ENCODE results near the gene GPSM1.

The GPSM1 gene

DNA sequence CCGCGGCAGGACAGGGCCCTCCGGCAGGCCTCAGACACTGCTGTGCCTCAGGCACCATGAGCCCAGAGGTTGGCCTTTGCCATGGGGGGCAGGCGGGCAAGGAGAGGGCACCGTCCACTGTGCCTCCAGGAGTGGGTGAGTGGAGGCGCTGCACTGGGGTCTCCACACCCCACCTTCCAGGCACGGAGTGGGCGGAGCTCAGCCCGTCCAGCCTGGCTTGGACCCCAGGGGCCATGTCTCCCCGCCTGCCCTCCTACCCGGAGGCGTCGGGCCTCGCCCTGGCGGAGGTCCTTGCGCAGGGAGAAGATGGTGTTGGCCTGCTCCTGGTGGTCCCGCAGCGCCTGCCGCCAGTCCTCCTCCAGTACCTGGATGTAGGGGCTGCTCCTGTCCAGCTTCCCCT lies 42.7 kb downstream of the GPSM1 start:
- no peak for DNase-seq (ENCODE audit: low read depth in 1 of 2, low spot score in 1 of 2)
- no peaks in the 10 kb centered on the region for H3K27me3 ChIP-seq (ENCODE audit: insufficient read depth, poor library complexity, severe bottlenecking)
- no peak overlapping the region for H3K4me3 ChIP-seq (replicated peaks; ENCODE audit: insufficient read depth, low read length)
- H3K27ac ChIP-seq (replicated peaks), result no peak overlapping the region
- TF ChIP-seq GABPA (IDR thresholded peaks at IDR 0.05; ENCODE audit: low read depth), result no peak
- TF ChIP-seq SPI1 (IDR thresholded peaks at IDR 0.05; ENCODE audit: borderline replicate concordance, low read depth), result no peak
- TF ChIP-seq POLR2AphosphoS5 (IDR thresholded peaks at IDR 0.05; ENCODE audit: low read depth), result no peak

DNA sequence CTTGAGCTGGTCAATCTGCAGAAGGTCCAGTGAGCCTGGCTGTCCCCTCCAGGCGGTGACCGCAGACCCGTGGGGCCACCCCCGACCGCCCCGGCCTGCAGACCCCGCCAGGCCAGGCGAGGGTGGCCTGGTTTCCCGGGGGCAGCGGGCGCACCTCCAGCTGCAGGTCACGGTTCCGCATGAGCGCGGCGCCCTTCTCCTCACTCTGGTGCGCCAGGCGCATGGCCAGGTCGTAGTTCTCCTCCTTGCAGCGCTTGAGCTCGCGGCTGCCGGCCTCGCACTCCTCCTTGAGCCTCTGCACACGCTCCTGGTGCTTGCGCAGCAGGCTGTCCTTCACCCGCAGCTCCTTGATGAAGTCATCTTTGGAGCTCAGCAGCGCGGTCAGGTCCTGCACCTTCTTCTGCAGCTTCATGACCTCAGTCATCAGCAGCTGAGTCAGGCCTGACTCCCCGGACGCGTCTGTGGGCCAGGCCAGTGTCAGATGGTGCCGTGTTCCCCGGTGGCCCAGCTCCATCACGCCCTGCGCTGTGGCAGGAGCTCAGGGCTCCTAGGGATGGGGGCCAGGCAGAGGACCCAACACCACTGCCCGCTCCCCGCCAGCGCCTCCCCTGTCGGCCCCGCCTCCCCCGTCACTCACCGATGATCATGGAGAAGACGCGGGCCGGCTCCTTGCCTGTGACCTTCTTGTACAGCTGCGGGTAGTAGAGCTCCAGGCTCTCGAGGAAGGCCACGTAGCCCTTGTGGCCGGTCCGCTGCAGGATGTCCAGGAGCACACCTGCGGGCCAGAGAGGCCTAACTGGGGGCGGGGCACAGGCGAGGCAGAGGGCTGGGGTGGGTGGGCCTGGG lies 43.6 kb downstream of the GPSM1 start:
- TF ChIP-seq, protein P1, sequence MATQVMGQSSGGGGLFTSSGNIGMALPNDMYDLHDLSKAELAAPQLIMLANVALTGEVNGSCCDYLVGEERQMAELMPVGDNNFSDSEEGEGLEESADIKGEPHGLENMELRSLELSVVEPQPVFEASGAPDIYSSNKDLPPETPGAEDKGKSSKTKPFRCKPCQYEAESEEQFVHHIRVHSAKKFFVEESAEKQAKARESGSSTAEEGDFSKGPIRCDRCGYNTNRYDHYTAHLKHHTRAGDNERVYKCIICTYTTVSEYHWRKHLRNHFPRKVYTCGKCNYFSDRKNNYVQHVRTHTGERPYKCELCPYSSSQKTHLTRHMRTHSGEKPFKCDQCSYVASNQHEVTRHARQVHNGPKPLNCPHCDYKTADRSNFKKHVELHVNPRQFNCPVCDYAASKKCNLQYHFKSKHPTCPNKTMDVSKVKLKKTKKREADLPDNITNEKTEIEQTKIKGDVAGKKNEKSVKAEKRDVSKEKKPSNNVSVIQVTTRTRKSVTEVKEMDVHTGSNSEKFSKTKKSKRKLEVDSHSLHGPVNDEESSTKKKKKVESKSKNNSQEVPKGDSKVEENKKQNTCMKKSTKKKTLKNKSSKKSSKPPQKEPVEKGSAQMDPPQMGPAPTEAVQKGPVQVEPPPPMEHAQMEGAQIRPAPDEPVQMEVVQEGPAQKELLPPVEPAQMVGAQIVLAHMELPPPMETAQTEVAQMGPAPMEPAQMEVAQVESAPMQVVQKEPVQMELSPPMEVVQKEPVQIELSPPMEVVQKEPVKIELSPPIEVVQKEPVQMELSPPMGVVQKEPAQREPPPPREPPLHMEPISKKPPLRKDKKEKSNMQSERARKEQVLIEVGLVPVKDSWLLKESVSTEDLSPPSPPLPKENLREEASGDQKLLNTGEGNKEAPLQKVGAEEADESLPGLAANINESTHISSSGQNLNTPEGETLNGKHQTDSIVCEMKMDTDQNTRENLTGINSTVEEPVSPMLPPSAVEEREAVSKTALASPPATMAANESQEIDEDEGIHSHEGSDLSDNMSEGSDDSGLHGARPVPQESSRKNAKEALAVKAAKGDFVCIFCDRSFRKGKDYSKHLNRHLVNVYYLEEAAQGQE (IDR thresholded peaks at IDR 0.05; ENCODE audit: insufficient replicate concordance, low read depth), result no peak
- TF ChIP-seq, protein P2, sequence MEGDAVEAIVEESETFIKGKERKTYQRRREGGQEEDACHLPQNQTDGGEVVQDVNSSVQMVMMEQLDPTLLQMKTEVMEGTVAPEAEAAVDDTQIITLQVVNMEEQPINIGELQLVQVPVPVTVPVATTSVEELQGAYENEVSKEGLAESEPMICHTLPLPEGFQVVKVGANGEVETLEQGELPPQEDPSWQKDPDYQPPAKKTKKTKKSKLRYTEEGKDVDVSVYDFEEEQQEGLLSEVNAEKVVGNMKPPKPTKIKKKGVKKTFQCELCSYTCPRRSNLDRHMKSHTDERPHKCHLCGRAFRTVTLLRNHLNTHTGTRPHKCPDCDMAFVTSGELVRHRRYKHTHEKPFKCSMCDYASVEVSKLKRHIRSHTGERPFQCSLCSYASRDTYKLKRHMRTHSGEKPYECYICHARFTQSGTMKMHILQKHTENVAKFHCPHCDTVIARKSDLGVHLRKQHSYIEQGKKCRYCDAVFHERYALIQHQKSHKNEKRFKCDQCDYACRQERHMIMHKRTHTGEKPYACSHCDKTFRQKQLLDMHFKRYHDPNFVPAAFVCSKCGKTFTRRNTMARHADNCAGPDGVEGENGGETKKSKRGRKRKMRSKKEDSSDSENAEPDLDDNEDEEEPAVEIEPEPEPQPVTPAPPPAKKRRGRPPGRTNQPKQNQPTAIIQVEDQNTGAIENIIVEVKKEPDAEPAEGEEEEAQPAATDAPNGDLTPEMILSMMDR (IDR thresholded peaks at IDR 0.05; ENCODE audit: insufficient read depth, low read length), result no peak
- TF ChIP-seq POLR2AphosphoS5 (IDR thresholded peaks at IDR 0.05; ENCODE audit: low read depth), result no peak
- no peak for TF ChIP-seq GABPA (IDR thresholded peaks at IDR 0.05; ENCODE audit: low read depth)
- no peak for TF ChIP-seq SPI1 (IDR thresholded peaks at IDR 0.05; ENCODE audit: borderline replicate concordance, low read depth)
- Histone ChIP-seq H3K27me3 (ENCODE audit: insufficient read depth, poor library complexity, severe bottlenecking) (no peaks in the 10 kb centered on the region), H3K27ac (replicated peaks) (no peak overlapping the region), H3K4me3 (replicated peaks; ENCODE audit: insufficient read depth, low read length) (no peak overlapping the region)
- DNase-seq (ENCODE audit: low read depth in 1 of 2, low spot score in 1 of 2), result no peak

DNA sequence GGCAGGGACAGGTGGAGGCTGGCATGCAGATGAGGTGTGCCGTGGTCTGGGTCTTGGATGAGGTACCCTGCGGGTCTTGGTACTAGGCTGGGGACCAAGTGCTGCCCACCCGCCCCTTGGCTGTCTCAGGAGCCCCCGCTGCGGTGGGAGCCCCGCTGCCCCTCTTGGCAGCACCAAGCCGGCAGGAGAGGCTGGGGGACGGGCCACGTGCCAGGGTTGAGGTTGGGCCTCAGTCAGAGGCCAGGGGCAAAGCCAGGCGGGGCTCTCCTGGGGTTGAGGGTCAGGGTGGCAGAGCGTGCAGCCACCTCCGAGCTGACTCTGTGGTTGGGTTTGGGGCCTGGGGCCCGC lies 44.2 kb downstream of the GPSM1 start:
- TF ChIP-seq, protein P1 (IDR thresholded peaks at IDR 0.05; ENCODE audit: insufficient replicate concordance, low read depth), result no peak
- TF ChIP-seq GABPA (IDR thresholded peaks at IDR 0.05; ENCODE audit: low read depth) (no peak), POLR2AphosphoS5 (IDR thresholded peaks at IDR 0.05; ENCODE audit: low read depth) (no peak), SPI1 (IDR thresholded peaks at IDR 0.05; ENCODE audit: borderline replicate concordance, low read depth) (no peak)
- TF ChIP-seq, protein P2 (IDR thresholded peaks at IDR 0.05; ENCODE audit: insufficient read depth, low read length), result no peak
- Histone ChIP-seq H3K27me3 (ENCODE audit: insufficient read depth, poor library complexity, severe bottlenecking) (no peaks in the 10 kb centered on the region), H3K27ac (replicated peaks) (peak overlapping the region; percentile 91), H3K4me3 (replicated peaks; ENCODE audit: insufficient read depth, low read length) (no peak overlapping the region)
- DNase-seq (ENCODE audit: low read depth in 1 of 2, low spot score in 1 of 2), result no peak

DNA sequence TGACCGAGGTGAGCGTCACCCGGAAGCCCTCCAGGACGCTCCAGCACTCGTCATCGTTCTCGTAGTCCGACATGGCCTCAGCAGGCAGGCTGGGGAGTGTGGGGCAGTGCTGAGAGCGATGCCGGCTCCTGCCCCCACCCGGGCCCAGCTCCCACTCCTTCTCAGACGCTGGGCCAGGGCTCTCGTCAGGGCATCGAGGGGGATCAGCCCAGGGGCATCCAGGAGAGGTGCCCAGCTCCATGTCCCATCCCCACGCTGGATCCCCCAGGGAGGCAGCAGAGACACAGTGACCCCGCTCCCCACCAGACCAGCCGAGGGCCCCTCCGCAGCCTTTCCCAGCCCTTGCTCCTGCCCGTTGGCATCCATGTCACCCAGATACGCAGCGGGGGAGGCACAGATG lies 44.7 kb downstream of the GPSM1 start:
- H3K27ac ChIP-seq (replicated peaks), result peak overlapping the region; percentile 91
- no peak for DNase-seq (ENCODE audit: low read depth in 1 of 2, low spot score in 1 of 2)
- peak overlapping the region; percentile 76 for H3K4me3 ChIP-seq (replicated peaks; ENCODE audit: insufficient read depth, low read length)
- TF ChIP-seq, protein P1 (IDR thresholded peaks at IDR 0.05; ENCODE audit: insufficient replicate concordance, low read depth), result no peak
- no peak for TF ChIP-seq SPI1 (IDR thresholded peaks at IDR 0.05; ENCODE audit: borderline replicate concordance, low read depth)
- no peak for TF ChIP-seq GABPA (IDR thresholded peaks at IDR 0.05; ENCODE audit: low read depth)
- TF ChIP-seq POLR2AphosphoS5 (IDR thresholded peaks at IDR 0.05; ENCODE audit: low read depth), result no peak
- TF ChIP-seq, protein P2 (IDR thresholded peaks at IDR 0.05; ENCODE audit: insufficient read depth, low read length), result no peak
- no peaks in the 10 kb centered on the region for H3K27me3 ChIP-seq (ENCODE audit: insufficient read depth, poor library complexity, severe bottlenecking)

All from HL-60 (cell line).